Lower lobe of right lung (tissue), 2 donors: ENCODE data around the gene KIF1C. TPM values are rescaled to one million over a fixed set of nuclear protein-coding genes. Genes with fewer than 3 reads are reported as not detected.

Experiments
- ATAC-seq, 2 donors: fragments of 200-7000 bp; cut with Tn5 transposase; one replicate each; pipeline ENCODE4 v1.9.1; 2020 to 2022; ENCODE audit warnings: mild to moderate bottlenecking in 2 of 2, moderate library complexity in 2 of 2
- DNase-seq: peaks from one replicate; pipeline ENCODE4 v3.0.0-alpha.2; 2020
- H3K27ac ChIP-seq: fragments of 200-600 bp; one replicate; pipeline ENCODE4 v1.8.0; 2022
- H3K27me3 ChIP-seq: fragments of 200-600 bp; one replicate; pipeline ENCODE4 v1.8.0; 2022; ENCODE audit warnings: low read depth
- H3K36me3 ChIP-seq: fragments of 200-600 bp; one replicate; pipeline ENCODE4 v1.8.0; 2022; ENCODE audit warnings: mild to moderate bottlenecking
- H3K4me1 ChIP-seq: fragments of 200-600 bp; one replicate; pipeline ENCODE4 v1.8.0; 2022
- H3K4me3 ChIP-seq: fragments of 200-600 bp; one replicate; pipeline ENCODE4 v1.8.0; 2022; ENCODE audit warnings: mild to moderate bottlenecking
- H3K9me3 ChIP-seq: fragments of 200-600 bp; one replicate; pipeline ENCODE4 v1.8.0; 2022
- intact Hi-C: fragments of 100-400 bp; cut with DNase I; formaldehyde crosslinking; loops from one replicate; pipeline ENCODE4 v1.11.0; 2022
- total RNA-seq: library from RNA; stranded (reverse); fragmentation: NEBNext Ultra II Directional; extraction: Animal tissue kit (Norgen Biotek cat#: 25700); gene quantifications from one replicate; pipeline ENCODE4 v1.2.1, GENCODE V29; 2021
- TF ChIP-seq, protein P1 (sequence below): fragments of 200-600 bp; IDR thresholded peaks from one replicate; pipeline ENCODE4 v1.8.0; 2022; ENCODE audit warnings: antibody characterized with exemption, mild to moderate bottlenecking
- donor health status: DM: no; HTN: yes; CAD: no; lungs with severe emphysema.

The KIF1C gene
- total RNA-seq, 1 donor from 2014 or later: 182 TPM

DNA sequence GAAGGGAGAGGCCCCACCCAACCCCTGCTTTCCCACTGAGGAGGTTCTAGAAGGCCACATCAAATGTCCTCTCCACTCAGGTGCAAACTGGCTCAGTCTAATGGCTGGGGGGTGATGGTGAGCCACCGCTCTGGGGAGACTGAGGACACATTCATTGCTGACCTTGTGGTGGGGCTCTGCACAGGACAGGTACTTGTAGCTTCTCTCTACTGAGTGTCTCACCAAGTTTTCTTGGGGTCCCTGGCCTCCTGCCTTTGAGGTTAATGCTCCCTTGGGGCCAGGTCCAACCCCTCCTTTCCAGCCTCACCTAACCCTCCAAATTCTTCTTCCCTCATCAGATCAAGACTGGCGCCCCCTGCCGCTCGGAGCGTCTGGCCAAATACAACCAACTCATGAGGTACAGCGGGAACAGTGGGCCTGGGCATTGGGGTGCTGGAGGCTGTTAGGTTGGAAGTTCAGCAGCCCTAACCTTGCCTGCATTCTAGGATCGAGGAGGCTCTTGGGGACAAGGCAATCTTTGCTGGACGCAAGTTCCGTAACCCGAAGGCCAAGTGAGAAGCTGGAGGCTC, 41.2 kb upstream of the KIF1C start:
- intact Hi-C loops: no loop called here
- Histone ChIP-seq H3K4me1 (peaks cover 6% of the 10 kb centered on the region), H3K27ac (no peak overlapping the region), H3K9me3 (no peaks in the 10 kb centered on the region), H3K4me3 (no peak overlapping the region), H3K27me3 (no peaks in the 10 kb centered on the region), H3K36me3 (peaks cover 33% of the 10 kb centered on the region)
- ATAC-seq (peak in 1 of 2 donors; percentile 7), DNase-seq (no peak)
- TF ChIP-seq, protein P1, sequence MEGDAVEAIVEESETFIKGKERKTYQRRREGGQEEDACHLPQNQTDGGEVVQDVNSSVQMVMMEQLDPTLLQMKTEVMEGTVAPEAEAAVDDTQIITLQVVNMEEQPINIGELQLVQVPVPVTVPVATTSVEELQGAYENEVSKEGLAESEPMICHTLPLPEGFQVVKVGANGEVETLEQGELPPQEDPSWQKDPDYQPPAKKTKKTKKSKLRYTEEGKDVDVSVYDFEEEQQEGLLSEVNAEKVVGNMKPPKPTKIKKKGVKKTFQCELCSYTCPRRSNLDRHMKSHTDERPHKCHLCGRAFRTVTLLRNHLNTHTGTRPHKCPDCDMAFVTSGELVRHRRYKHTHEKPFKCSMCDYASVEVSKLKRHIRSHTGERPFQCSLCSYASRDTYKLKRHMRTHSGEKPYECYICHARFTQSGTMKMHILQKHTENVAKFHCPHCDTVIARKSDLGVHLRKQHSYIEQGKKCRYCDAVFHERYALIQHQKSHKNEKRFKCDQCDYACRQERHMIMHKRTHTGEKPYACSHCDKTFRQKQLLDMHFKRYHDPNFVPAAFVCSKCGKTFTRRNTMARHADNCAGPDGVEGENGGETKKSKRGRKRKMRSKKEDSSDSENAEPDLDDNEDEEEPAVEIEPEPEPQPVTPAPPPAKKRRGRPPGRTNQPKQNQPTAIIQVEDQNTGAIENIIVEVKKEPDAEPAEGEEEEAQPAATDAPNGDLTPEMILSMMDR: peak; percentile 34

DNA sequence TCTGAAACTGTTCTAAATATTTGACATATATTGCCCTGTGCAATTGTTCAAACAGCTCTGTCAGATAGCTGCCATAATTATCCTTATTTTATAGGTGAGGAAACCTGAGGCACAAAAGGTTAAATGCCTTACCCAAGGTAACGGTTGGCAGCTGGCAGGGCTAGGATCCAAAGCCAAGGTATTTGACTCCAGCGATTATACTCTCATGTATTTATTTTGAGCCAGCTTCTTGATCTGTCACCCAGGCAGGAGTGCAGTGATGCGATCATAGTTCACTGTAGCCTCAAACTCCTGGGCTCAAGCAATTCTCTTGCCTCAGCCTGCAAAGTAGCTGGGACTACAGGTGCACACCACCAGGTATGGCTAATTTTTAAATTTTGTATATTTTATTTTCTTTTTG, 39.6 kb upstream of the KIF1C start:
- Histone ChIP-seq H3K27me3 (no peaks in the 10 kb centered on the region), H3K4me1 (peaks cover 6% of the 10 kb centered on the region), H3K9me3 (no peaks in the 10 kb centered on the region), H3K4me3 (no peak overlapping the region), H3K36me3 (peaks cover 33% of the 10 kb centered on the region), H3K27ac (no peak overlapping the region)
- TF ChIP-seq, protein P1: no peak
- DNase-seq (no peak), ATAC-seq (no peak)
- intact Hi-C loops: no loop called here

DNA sequence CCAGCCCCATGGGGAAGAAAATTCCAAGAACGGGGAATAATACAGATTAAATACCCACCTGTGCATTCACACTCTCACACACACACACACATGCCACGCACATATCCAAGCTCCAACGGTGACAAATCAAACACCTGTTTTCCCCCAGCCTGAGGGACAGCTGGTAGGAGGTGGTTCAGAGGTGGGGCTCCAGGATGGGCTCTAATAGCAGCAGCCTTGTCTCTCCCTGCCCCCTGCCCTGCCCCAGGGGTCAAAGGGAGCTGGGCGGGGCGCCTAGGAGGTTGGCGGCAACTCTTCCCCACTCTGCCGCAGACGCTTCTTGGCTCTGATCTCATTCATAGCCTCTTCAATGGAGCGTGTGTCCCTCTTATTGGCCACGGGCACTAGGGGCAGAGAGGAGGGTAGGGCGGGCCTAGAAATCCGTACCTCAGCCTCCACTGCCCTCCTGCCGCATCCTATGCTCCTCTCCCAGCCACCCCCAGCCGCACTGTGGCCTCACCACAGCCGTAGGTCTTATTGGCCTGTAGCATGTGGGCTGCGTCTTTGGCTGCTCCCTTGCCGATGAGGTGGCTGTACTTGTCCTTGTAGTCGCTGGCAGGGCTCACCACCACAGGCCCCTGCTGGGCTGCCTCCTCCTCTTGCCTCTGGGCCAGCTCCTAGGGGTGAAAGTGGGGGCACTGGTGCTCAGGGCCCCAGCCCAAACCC, 38.3 kb upstream of the KIF1C start:
- H3K4me1 ChIP-seq: no peaks in the 10 kb centered on the region
- no peak for ATAC-seq
- H3K27me3 ChIP-seq: no peaks in the 10 kb centered on the region

DNA sequence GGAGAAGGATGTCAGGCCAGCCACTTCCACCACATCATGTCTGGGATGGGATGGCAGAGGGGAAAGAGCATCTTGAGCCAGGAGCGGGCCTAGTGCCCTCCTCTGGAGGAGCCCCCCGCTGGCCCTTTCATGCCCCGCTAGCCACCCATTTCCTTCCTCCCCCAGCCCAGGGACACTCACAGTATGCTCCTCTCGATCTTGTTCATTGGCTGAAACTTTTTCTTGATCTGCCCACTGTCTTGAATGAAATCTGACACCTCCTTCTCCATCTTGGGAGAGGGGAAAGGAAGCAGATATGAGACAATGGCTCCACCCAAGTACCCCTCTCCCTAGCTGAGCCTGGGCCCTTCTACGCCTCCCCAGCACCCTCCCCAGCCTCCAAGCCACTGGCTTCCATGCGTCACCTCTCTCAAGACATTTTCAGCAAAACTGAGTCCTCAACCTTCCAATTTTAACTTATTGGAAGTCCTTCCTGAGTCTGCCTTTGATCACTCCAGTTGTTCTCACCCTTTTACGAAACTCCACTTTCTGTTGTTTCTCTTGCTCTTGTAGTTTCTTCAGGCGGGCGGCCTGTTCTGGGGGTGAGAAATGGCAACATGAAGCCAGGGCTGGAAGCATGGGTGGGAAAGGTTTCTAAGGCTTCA, 37.3 kb upstream of the KIF1C start:
- no peak overlapping the region for H3K27ac ChIP-seq
- H3K27me3 ChIP-seq: no peaks in the 10 kb centered on the region
- no peak overlapping the region for H3K4me3 ChIP-seq
- DNase-seq: no peak
- TF ChIP-seq, protein P1: no peak
- H3K36me3 ChIP-seq: peaks cover 33% of the 10 kb centered on the region
- intact Hi-C loops: no loop called here
- ATAC-seq: no peak
- no peaks in the 10 kb centered on the region for H3K9me3 ChIP-seq
- H3K4me1 ChIP-seq: peaks cover 3% of the 10 kb centered on the region

More for the DNA sequence above, 38.3 kb upstream of the KIF1C start:
- no peak for DNase-seq
- Histone ChIP-seq H3K36me3 (peaks cover 33% of the 10 kb centered on the region), H3K9me3 (no peaks in the 10 kb centered on the region), H3K27ac (no peak overlapping the region), H3K4me3 (no peak overlapping the region)
- TF ChIP-seq, protein P1: no peak
- intact Hi-C loops: no loop called here

DNA sequence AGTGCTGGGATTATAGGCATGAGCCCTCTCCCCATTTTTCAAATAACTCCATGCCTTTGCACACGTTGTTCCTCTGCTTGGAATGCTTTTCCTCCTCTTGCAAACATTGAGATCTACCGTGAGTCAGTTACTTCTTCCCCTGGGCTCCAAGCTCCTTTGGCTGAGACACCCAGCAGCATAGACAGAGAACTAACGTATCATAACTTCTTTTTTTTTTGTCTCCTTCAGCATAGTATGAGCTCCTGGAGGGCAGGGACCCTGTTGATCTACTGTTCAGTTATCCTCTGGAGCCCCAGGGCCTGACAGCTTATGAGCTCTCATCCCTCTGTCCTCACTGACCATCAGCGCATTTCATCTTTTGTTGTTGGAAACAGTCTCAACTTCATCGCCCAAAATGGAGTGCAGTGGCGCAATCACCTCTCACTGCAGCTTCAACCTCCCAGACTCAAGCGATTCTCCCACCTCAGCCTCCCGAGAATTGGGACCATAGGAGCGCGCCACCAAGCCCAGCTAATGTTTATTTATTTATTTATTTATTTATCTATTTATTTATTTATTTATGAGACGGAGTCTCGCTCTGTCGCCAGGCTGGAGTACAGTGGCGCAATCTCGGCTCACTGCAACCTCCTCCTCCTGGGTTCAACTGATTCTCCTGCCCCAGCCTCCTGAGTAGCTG, 32.3 kb upstream of the KIF1C start:
- no peak for DNase-seq
- no peaks in the 10 kb centered on the region for H3K9me3 ChIP-seq
- intact Hi-C loops: no loop called here
- no peak for ATAC-seq
- TF ChIP-seq, protein P1: no peak
- peaks cover 39% of the 10 kb centered on the region for H3K4me1 ChIP-seq
- peak overlapping the region; percentile 94 for H3K4me3 ChIP-seq
- H3K27me3 ChIP-seq: no peaks in the 10 kb centered on the region
- H3K36me3 ChIP-seq: peaks cover 22% of the 10 kb centered on the region
- no peak overlapping the region for H3K27ac ChIP-seq
